NOMO-1 (cell line): ENCODE results near the gene MYO3B.

ENCODE experiments used
- DNase-seq, 2 experiments: peaks; one replicate each; lab custom pipeline; 2025; ENCODE audit not compliant: unreplicated experiment in 2 of 2; lab: John Stamatoyannopoulos, UW

The MYO3B gene

GRCh38 chr2:170362871-170363631, 185.1 kb downstream of the MYO3B start:
- peak; percentile 26 to 44 for DNase-seq

GRCh38 chr2:170365003-170365402, 187.1 kb downstream of the MYO3B start:
- DNase-seq = no peak

- no peak for DNase-seq
Observed at GRCh38 chr2:170365686-170366085, 187.7 kb downstream of the MYO3B start.

- DNase-seq = peak; percentile 17 to 33
Observed at GRCh38 chr2:170368370-170368769, 190.4 kb downstream of the MYO3B start.

- no peak for DNase-seq
Observed at GRCh38 chr2:170369228-170369627, 191.3 kb downstream of the MYO3B start.

GRCh38 chr2:170369894-170370293, 191.9 kb downstream of the MYO3B start:
- peak in 1 of 2 experiments; percentile 27 for DNase-seq

- DNase-seq = no peak
Observed at GRCh38 chr2:170371231-170371998, 193.5 kb downstream of the MYO3B start.

GRCh38 chr2:170375192-170375591, 197.2 kb downstream of the MYO3B start:
- no peak for DNase-seq

- no peak for DNase-seq
Observed at GRCh38 chr2:170377500-170378207, 199.7 kb downstream of the MYO3B start.

- no peak for DNase-seq
Observed at GRCh38 chr2:170380267-170380666, 202.3 kb downstream of the MYO3B start.

- no peak for DNase-seq
Observed at GRCh38 chr2:170381678-170382077, 203.7 kb downstream of the MYO3B start.

- DNase-seq = no peak
Observed at GRCh38 chr2:170386554-170386953, 208.6 kb downstream of the MYO3B start.

GRCh38 chr2:170391018-170391417, 213.1 kb downstream of the MYO3B start:
- DNase-seq = no peak

- DNase-seq = no peak
Observed at GRCh38 chr2:170391697-170392096, 213.8 kb downstream of the MYO3B start.

GRCh38 chr2:170393861-170394498, 216.0 kb downstream of the MYO3B start:
- no peak for DNase-seq

- DNase-seq = no peak
Observed at GRCh38 chr2:170394641-170395387, 216.9 kb downstream of the MYO3B start.

GRCh38 chr2:170396799-170397459, 219.0 kb downstream of the MYO3B start:
- peak in 1 of 2 experiments; percentile 73 for DNase-seq

- no peak for DNase-seq
Observed at GRCh38 chr2:170401187-170401586, 223.2 kb downstream of the MYO3B start.

- DNase-seq = peak in 1 of 2 experiments; percentile 49
Observed at GRCh38 chr2:170404846-170405245, 226.9 kb downstream of the MYO3B start.

GRCh38 chr2:170405326-170405725, 227.4 kb downstream of the MYO3B start:
- DNase-seq = peak in 1 of 2 experiments; percentile 21
